HG02610 (cell line): ENCODE measurements around the gene ZNF592.
"Not testable (repeated sequence)": the region's sequence is repeated elsewhere in the genome, so short reads cannot be mapped to it uniquely, and the experiment has no call there.

ENCODE experiments used
- ATAC-seq: cut with Tn5 transposase; IDR thresholded peaks from one replicate; pipeline ENCODE4 v1.9.1; 2021; ENCODE audit warnings: mild to moderate bottlenecking, moderate library complexity; ENCODE audit not compliant: unreplicated experiment

The ZNF592 gene

DNA sequence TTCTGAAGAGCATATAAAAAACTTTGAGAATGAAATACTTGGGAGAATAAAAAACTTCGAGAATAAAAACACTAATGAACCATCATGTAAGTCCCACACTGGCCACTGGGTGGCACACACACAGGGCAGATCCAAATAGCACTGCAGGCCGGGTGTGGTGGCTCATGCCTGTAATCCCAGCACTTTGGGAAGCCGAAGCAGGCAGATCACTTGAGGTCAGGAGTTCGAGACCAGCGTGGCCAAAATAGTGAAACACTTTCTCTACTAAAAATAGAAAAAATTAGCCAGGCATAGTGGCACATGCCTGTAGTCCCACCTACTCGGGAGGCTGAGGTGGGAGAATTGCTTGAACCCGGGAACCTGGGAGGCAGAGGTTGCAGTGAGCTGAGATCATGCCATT, 97.2 kb downstream of the ZNF592 start:
- not testable (repeated sequence) for ATAC-seq

DNA sequence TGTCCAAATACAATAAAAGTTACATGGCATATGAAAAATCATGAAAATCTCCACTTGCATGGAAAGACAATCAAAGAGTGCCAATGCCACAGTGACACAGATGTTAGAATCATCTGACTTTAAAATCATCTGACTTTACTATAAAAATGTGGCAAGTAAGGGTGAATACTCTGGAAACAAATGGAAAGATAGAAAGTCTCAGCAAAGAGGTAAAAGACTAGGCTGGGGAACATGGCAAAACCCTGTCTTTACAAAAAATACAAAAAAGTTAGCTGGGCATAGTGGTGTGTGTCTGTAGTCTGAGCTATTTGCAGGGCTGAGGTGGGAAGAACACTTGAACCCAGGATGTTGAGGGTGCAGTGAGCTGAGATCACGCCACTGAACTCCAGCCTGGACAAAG, 97.9 kb downstream of the ZNF592 start:
- no peak for ATAC-seq

DNA sequence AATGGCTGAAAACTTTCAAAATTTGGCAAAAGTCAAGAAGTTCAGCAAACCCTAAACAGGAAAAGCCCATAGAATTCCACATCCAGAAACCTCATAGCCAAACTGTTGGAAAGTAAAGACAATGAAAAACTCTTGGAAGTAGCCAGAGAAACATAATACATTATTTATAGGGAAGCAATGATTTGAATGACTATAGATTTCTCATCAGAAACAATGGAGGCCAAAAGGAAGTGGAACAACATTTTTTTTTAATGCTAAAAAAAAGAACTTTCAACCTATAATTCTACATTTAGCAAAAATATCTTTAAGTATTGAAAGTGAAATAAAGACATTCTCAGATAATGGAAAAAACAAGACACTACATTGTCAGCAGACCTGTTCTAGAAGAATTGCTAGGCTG, 99.0 kb downstream of the ZNF592 start:
- ATAC-seq: no peak

GRCh38 chr15:84852212-84852611, 103.8 kb downstream of the ZNF592 start:
- ATAC-seq: no peak

DNA sequence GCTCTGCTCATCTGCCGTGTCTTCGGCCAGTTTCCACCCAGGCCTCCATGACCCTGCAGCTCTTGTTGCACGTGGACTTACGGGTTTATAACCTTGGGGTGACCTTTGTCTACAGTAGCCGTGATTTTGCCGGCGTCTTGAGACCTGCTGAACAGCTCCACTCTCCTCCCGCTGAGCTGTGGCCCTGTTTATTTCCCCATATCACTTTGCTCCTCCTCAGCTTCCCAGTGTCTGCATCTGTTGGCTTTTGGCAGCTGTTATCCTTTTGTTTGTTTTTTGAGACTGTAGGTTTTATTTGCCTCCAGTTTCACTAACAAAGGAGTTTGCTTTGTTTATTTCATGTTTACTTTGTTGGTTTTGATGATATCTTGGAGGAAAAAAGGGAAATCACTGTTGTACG, 106.7 kb downstream of the ZNF592 start:
- ATAC-seq: no peak

GRCh38 chr15:84855765-84856164, 107.4 kb downstream of the ZNF592 start:
- ATAC-seq: no peak
